Esophagus squamous epithelium (tissue), 5 donors: ENCODE results near the gene C2orf76. TPM values are rescaled to one million over a fixed set of nuclear protein-coding genes. Genes with fewer than 3 reads are reported as not detected.

Experiments used
- DNase-seq: peaks from one replicate; lab custom pipeline; 2025; lab: John Stamatoyannopoulos, UW
- H3K27ac ChIP-seq, 4 donors: fragments of 200-600 bp; sonication (generic); one replicate each; pipeline ENCODE4 v1.5.1; 2016 to 2019; ENCODE audit warnings: mild to moderate bottlenecking in 1 of 4
- H3K27me3 ChIP-seq, 4 donors: fragments of 200-600 bp; sonication (generic); 1 replicate in 3 of 4; 2 replicates in 1 of 4; pipeline versions ENCODE4 v1.5.1 to v1.6.0; 2017 to 2021; ENCODE audit warnings: antibody characterized with exemption in 1 of 4
- H3K36me3 ChIP-seq, 3 donors: fragments of 200-600 bp; sonication (generic); one replicate each; pipeline ENCODE4 v1.5.1; 2016 to 2019
- H3K4me1 ChIP-seq, 3 donors: fragments of 200-600 bp; sonication (generic); one replicate each; pipeline ENCODE4 v1.5.1; 2017 to 2019
- H3K4me3 ChIP-seq, 4 donors: fragments of 200-600 bp; sonication (generic); 1 replicate in 3 of 4; 2 replicates in 1 of 4; pipeline ENCODE4 v1.5.1; 2016 to 2019; ENCODE audit warnings: mild to moderate bottlenecking in 2 of 4, moderate library complexity in 1 of 4
- H3K9me3 ChIP-seq, 3 donors: fragments of 200-600 bp; sonication (generic); one replicate each; pipeline ENCODE4 v1.5.1; 2016 to 2019
- CTCF ChIP-seq, 6 experiments: fragments of 450-650 bp in 4 of 6; fragments of 200-600 bp in 2 of 6; sonication (generic) in 2 of 6; IDR thresholded peaks; one replicate each; pipeline ENCODE4 v1.5.1; 2016 to 2019; ENCODE audit warnings: antibody characterized with exemption in 6 of 6, mild to moderate bottlenecking in 4 of 6, moderate library complexity in 4 of 6
- POLR2A ChIP-seq, 4 donors: fragments of 450-650 bp; IDR thresholded peaks; one replicate each; pipeline ENCODE4 v1.6.1; 2017; ENCODE audit warnings: antibody characterized with exemption in 4 of 4, mild to moderate bottlenecking in 4 of 4, moderate library complexity in 3 of 4
- WGBS, 2 donors: methylation state at CpG; one replicate each; pipeline ENCODE4 v1.1.5; 2018; 5-methylcytosine and 5-hydroxymethylcytosine counted together
- intact Hi-C: fragments of 100-400 bp; cut with DNase I; formaldehyde crosslinking; loops from one replicate; pipeline ENCODE4 v1.15.0; 2022
- total RNA-seq, 4 donors: library from RNA; depleted of rRNA; stranded (reverse); fragments of >200 nt; gene quantifications; one replicate each; pipeline ENCODE4 v1.1.0, GENCODE V29; 2016
- donor health status: DM: yes; HTN: yes; CAD: no.

C2orf76 gene
- total RNA-seq, 4 donors from 2014 or later, result 5.7 to 9.7 (median 8.4) TPM

DNA sequence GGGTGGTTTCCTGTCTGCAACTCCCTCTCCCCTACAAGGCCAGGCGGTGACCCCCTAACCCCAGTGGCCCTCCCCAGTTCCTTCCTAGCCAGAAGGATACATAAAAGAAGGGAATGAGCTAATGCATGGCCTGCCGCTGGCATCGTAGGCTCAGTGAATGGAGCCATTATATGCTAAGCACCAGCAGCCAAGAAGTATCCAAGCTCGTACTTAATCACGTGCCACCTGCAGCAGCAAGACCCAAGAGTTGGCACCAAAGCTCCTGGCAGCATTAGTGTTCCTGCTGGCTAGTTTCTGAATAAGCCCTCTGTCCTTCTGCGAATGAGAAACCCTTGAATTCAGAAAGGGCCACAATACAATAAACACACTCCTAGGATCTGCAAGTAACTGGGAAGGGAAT lies 4.5 kb upstream of the C2orf76 start:
- Histone ChIP-seq H3K9me3 (peaks cover 0 to 19% (median 0%) of the 10 kb centered on the region in 3 donors), H3K27ac (no peak overlapping the region), H3K27me3 (no peaks in the 10 kb centered on the region), H3K4me1 (peaks cover 12 to 26% (median 14%) of the 10 kb centered on the region in 3 donors), H3K36me3 (peaks cover 36 to 67% (median 46%) of the 10 kb centered on the region in 3 donors), H3K4me3 (no peak overlapping the region)
- intact Hi-C loops, result no loop called here
- no peak for DNase-seq
- 90 to 91% methylated on average over 4 to 5 of the region's 6 CpGs for WGBS, 2 donors
- no peak for TF ChIP-seq CTCF (IDR thresholded peaks at IDR 0.05)
- no peak for TF ChIP-seq POLR2A (IDR thresholded peaks at IDR 0.05)

DNA sequence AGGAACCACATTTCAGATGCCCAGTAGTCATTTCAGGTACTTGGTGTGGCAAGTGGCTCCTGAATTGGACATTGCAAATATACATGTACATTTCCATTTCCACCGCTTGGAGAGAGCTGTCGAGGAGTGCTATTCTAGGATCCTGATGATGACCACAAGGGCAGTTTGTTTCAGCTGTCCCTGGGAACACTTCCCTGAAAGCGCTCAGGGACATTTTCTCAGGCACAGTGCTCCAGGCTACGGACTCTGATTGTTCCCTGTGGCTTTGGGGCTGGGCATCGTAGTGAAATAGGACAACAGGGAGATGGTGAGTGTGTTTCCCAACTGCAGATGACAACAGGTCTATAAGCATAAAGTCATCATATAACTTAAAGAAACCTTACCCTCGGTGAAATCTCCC lies 3.2 kb upstream of the C2orf76 start:
- Histone ChIP-seq H3K4me3 (no peak overlapping the region), H3K4me1 (peaks cover 21 to 38% (median 23%) of the 10 kb centered on the region in 3 donors), H3K27me3 (no peaks in the 10 kb centered on the region), H3K27ac (no peak overlapping the region), H3K9me3 (peaks cover 0 to 19% (median 0%) of the 10 kb centered on the region in 3 donors), H3K36me3 (peaks cover 36 to 67% (median 46%) of the 10 kb centered on the region in 3 donors)
- intact Hi-C loops, result no loop called here
- TF ChIP-seq CTCF (IDR thresholded peaks at IDR 0.05), result no peak
- TF ChIP-seq POLR2A (IDR thresholded peaks at IDR 0.05), result no peak
- DNase-seq, result no peak
- 75 to 92% methylated on average over 3 to 5 of the region's 6 CpGs for WGBS, 2 donors

GRCh38 chr2:119367472-119368099 lies 952 bp upstream of the C2orf76 start:
- H3K4me3 ChIP-seq, result peak overlapping the region; percentile 68 to 82 (median 70)
- intact Hi-C loops, result no loop called here
- peaks cover 21 to 53% (median 23%) of the 10 kb centered on the region in 3 donors for H3K4me1 ChIP-seq
- H3K27me3 ChIP-seq, result no peaks in the 10 kb centered on the region
- peak overlapping the region; percentile 87 to 97 (median 92) for H3K27ac ChIP-seq
- no peak for TF ChIP-seq CTCF (IDR thresholded peaks at IDR 0.05)
- no peak for TF ChIP-seq POLR2A (IDR thresholded peaks at IDR 0.05)
- peaks cover 24 to 45% (median 35%) of the 10 kb centered on the region in 3 donors for H3K36me3 ChIP-seq
- no peak for DNase-seq
- H3K9me3 ChIP-seq, result no peaks in the 10 kb centered on the region
- 2 to 55% methylated on average over 3 to 8 of the region's 32 CpGs for WGBS, 2 donors

- intact Hi-C loops, result no loop called here
- DNase-seq, result no peak
- WGBS, 2 donors, result 0 to 1% methylated on average over 12 to 16 of the region's 17 CpGs
- peaks cover 13 to 31% (median 23%) of the 10 kb centered on the region in 3 donors for H3K36me3 ChIP-seq
- H3K4me1 ChIP-seq, result peaks cover 21 to 53% (median 23%) of the 10 kb centered on the region in 3 donors
- no peaks in the 10 kb centered on the region for H3K27me3 ChIP-seq
- peak overlapping the region; percentile 87 to 97 (median 92) for H3K27ac ChIP-seq
- peak overlapping the region; percentile 68 to 82 (median 70) for H3K4me3 ChIP-seq
- H3K9me3 ChIP-seq, result no peaks in the 10 kb centered on the region
- TF ChIP-seq POLR2A (IDR thresholded peaks at IDR 0.05) (no peak), CTCF (IDR thresholded peaks at IDR 0.05) (no peak)
Measured at GRCh38 chr2:119366161-119366648, 429 bp downstream of the C2orf76 start.

DNA sequence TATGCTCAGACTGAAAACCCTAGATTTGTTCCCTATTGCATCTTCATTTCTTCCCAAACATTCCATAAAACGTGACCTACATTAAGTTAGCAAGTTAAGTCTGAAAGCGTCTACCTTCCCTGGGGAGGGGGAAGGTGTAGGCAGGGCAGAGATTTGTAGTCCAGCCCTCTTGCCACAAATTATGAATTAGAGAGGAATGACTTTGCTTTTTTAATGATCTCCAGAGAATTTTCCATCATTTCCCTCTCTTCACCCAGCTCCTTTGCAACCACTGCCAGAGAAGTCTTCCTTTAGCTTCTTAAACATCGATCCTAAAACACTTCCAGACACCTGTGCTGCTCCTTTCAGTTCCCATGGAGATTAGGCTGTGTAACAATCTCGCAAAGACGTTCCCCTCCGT lies 1.2 kb downstream of the C2orf76 start:
- H3K4me3 ChIP-seq, result peak overlapping the region; percentile 68 to 82 (median 70)
- no peak for DNase-seq
- peaks cover 6 to 24% (median 15%) of the 10 kb centered on the region in 3 donors for H3K36me3 ChIP-seq
- intact Hi-C loops, result no loop called here
- WGBS, 2 donors, result 50% methylated on average over 6 of the region's 6 CpGs
- peaks cover 21 to 53% (median 23%) of the 10 kb centered on the region in 3 donors for H3K4me1 ChIP-seq
- no peaks in the 10 kb centered on the region for H3K9me3 ChIP-seq
- peak overlapping the region; percentile 87 to 97 (median 92) for H3K27ac ChIP-seq
- no peaks in the 10 kb centered on the region for H3K27me3 ChIP-seq
- TF ChIP-seq POLR2A (IDR thresholded peaks at IDR 0.05) (no peak), CTCF (IDR thresholded peaks at IDR 0.05) (no peak)
